Chondrocyte (in vitro differentiated cells): ENCODE data around the gene STUM. TPM values are rescaled to one million over a fixed set of nuclear protein-coding genes. Genes with fewer than 3 reads are reported as not detected.

Experiments used
- DNase-seq: peaks from one replicate; pipeline ENCODE4 v3.0.0; 2021; ENCODE audit warnings: mixed read lengths, low spot score
- H3K27ac Mint-ChIP-seq: one replicate; pipeline ENCODE4 v1.8.0; 2021; ENCODE audit warnings: mild to moderate bottlenecking, moderate library complexity, mixed read lengths; ENCODE audit not compliant: unreplicated experiment
- H3K27me3 Mint-ChIP-seq: 2 replicates; pipeline ENCODE4 v1.8.0; 2021; ENCODE audit warnings: low read depth, mixed read lengths
- H3K36me3 Mint-ChIP-seq: 2 replicates; pipeline ENCODE4 v1.8.0; 2021; ENCODE audit warnings: low read depth, mixed read lengths
- H3K4me1 Mint-ChIP-seq: 2 replicates; pipeline ENCODE4 v1.8.0; 2021; ENCODE audit warnings: low read depth, mild to moderate bottlenecking, mixed read lengths
- H3K4me3 Mint-ChIP-seq: one replicate; pipeline ENCODE4 v1.8.0; 2021; ENCODE audit warnings: mild to moderate bottlenecking, moderate library complexity, mixed read lengths; ENCODE audit not compliant: unreplicated experiment
- H3K9me3 Mint-ChIP-seq: 2 replicates; pipeline ENCODE4 v1.8.0; 2021; ENCODE audit warnings: low read depth, mixed read lengths
- total RNA-seq: library from RNA; stranded (reverse); gene quantifications from 3 replicates; pipeline ENCODE4 v1.2.1, GENCODE V29; 2021
- TF ChIP-seq, protein P1 (sequence below): fragments of 200-600 bp; sonication (generic); IDR thresholded peaks from 2 replicates; pipeline ENCODE4 v1.5.0; 2021; ENCODE audit warnings: antibody characterized with exemption, mild to moderate bottlenecking, moderate library complexity

The STUM gene
- total RNA-seq, 1 donor from 2014 or later: 0.27 TPM

DNA sequence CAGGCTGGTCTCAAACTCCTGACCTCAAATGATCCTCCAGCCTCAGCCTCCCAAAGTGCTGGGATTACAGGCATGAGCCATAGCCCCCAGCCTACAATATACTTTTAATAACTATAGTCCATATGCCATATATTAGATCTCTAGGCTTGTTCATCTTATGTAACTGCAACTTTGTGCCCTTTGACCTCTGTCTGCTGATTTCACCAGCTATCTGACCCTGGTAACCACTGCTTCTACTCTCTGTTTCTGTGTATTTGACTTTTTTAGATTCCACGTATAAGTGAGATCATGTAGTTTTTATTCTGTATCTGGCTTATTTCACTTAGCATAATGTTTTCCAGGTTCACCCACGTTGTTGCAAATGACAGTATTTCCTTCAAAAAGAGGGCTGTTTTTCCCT is 25.5 kb downstream of the STUM start:
- TF ChIP-seq, protein P1, sequence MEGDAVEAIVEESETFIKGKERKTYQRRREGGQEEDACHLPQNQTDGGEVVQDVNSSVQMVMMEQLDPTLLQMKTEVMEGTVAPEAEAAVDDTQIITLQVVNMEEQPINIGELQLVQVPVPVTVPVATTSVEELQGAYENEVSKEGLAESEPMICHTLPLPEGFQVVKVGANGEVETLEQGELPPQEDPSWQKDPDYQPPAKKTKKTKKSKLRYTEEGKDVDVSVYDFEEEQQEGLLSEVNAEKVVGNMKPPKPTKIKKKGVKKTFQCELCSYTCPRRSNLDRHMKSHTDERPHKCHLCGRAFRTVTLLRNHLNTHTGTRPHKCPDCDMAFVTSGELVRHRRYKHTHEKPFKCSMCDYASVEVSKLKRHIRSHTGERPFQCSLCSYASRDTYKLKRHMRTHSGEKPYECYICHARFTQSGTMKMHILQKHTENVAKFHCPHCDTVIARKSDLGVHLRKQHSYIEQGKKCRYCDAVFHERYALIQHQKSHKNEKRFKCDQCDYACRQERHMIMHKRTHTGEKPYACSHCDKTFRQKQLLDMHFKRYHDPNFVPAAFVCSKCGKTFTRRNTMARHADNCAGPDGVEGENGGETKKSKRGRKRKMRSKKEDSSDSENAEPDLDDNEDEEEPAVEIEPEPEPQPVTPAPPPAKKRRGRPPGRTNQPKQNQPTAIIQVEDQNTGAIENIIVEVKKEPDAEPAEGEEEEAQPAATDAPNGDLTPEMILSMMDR: no peak
- H3K27me3 Mint-ChIP-seq: peaks cover 7% of the 10 kb centered on the region
- no peak overlapping the region for H3K27ac Mint-ChIP-seq
- H3K4me1 Mint-ChIP-seq: peaks cover 6% of the 10 kb centered on the region
- H3K9me3 Mint-ChIP-seq: no peaks in the 10 kb centered on the region
- no peak overlapping the region for H3K4me3 Mint-ChIP-seq
- no peak for DNase-seq
- no peaks in the 10 kb centered on the region for H3K36me3 Mint-ChIP-seq

DNA sequence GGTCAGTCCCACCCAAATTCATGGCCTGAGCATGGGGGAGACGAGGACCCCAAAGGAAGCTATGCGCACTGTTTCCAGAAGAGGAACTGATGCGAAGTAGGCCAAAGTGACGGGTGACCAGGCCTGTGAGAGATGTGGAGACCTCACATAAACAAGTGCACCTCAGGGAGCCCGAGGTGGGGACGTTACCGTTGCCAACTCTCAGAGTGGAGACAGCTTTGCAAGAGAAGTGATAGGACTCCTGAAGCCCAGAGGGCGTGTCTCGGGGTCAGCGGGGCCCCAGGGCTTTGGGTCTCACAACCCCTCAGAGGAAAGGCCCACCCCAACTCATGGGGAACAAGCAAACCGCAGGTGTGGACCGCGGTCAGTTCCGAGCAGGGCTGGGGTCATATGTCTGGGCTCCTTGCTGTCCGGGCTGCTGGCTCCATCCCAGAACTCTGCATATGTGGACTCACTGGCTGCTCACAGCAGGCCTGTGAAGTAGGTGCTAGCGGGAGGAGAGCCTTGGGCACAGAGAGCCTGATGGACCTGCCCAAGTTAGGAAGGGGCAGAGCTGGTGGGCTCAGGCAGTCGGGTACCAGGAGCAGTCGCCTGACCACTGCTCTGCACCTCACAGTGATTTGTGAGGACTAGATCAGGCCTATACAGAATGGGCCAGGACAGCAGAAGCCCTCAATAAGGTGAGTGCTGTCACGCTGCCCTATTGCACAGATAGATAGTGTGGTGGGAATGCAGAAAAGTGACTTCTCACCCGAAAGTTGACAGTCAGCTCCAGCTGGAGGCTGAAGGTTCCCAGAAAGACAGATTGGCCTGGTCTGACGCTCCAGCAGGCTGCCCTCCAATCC is 26.2 kb downstream of the STUM start:
- no peaks in the 10 kb centered on the region for H3K9me3 Mint-ChIP-seq
- no peak for DNase-seq
- no peak overlapping the region for H3K4me3 Mint-ChIP-seq
- H3K36me3 Mint-ChIP-seq: no peaks in the 10 kb centered on the region
- TF ChIP-seq, protein P1: no peak
- peaks cover 6% of the 10 kb centered on the region for H3K4me1 Mint-ChIP-seq
- peaks cover 7% of the 10 kb centered on the region for H3K27me3 Mint-ChIP-seq
- H3K27ac Mint-ChIP-seq: no peak overlapping the region

DNA sequence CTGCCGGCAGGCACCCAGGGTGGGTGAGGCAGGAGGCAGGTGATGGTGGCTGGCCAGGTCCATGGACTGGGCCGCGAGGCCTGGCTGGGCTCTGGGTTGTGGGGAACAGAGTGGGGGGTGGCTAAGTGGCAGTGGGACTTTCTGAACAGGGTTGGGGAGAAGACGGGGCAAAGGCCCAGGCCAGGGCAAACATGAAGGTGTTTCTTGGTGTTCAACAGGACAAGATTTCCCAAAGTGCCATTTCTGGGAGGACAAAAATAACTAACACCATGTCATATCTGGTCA is 26.8 kb downstream of the STUM start:
- Mint-ChIP-seq H3K27ac (no peak overlapping the region), H3K4me3 (no peak overlapping the region), H3K4me1 (peaks cover 6% of the 10 kb centered on the region), H3K27me3 (peaks cover 7% of the 10 kb centered on the region), H3K9me3 (no peaks in the 10 kb centered on the region), H3K36me3 (no peaks in the 10 kb centered on the region)
- DNase-seq: no peak
- TF ChIP-seq, protein P1: no peak

DNA sequence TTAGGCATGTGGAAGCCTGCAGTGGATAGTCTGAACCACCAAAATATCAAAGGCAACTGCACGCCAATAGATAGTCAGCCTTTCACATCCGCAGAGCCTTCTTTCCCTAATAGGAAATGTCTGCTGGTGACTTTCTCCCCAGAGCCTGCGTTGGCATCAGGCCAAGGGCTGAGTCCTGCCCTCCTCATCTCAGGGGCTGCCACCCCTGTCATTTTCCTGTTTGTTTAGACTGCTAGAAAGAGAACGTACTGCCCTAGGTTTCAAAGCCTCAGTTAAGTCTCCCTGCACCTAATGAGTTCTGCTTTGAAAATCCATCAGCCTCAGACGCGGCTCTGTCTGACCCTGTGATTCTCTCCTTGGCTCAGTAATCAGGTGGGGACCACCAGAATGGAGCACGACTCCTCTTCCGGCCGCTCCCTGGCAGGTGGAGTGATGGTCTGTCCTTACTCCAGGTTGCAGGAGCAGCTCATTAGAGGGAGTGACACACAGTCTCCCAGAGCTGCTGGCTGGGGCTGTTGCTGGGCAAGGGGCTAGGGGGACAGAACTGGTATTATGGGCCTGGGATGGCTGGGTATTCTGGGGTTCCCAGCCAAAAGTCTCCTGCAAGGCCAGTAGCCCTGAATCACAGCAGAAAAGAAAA is 27.3 kb downstream of the STUM start:
- TF ChIP-seq, protein P1: no peak
- H3K27ac Mint-ChIP-seq: no peak overlapping the region
- DNase-seq: no peak
- H3K4me1 Mint-ChIP-seq: peaks cover 6% of the 10 kb centered on the region
- H3K36me3 Mint-ChIP-seq: no peaks in the 10 kb centered on the region
- peaks cover 10% of the 10 kb centered on the region for H3K27me3 Mint-ChIP-seq
- no peak overlapping the region for H3K4me3 Mint-ChIP-seq
- H3K9me3 Mint-ChIP-seq: peaks cover 3% of the 10 kb centered on the region

DNA sequence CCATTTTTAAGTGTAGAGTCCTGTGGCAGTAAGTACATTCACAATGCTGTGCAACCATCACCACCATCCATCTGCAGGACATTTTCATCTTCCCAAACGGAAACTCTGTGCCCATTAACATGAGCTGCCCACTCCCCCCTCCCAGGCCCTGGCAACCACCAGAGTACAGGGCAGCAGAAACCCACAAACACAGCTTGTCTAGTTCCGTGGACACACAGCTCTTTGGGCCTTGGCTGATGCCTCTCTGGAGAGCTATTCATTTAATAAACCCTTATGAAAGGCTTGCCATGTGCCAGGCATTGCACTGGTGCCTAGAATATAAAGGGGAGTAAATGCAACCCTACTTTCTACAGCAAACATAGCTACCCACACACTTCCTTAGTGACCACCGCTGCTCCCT is 28.0 kb downstream of the STUM start:
- Mint-ChIP-seq H3K4me3 (no peak overlapping the region), H3K27me3 (peaks cover 12% of the 10 kb centered on the region), H3K36me3 (no peaks in the 10 kb centered on the region), H3K27ac (no peak overlapping the region), H3K4me1 (peaks cover 6% of the 10 kb centered on the region), H3K9me3 (peaks cover 5% of the 10 kb centered on the region)
- TF ChIP-seq, protein P1: no peak
- DNase-seq: no peak
